GM21786 (cell line): Measurements from ENCODE around the gene TMED5.
"Not testable (repeated sequence)": the region's sequence is repeated elsewhere in the genome, so short reads cannot be mapped to it uniquely, and the experiment has no call there.

Source experiments
- ATAC-seq: cut with Tn5 transposase; IDR thresholded peaks from one replicate; pipeline ENCODE4 v1.9.1; 2021; ENCODE audit not compliant: unreplicated experiment

The TMED5 gene

GRCh38 chr1:93179886-93180722, at the start of gene TMED5:
TMED5 (minus strand) TSS chr1:93180413; CDS start chr1:93180242, 171 bp downstream.
- peak; percentile 81 for ATAC-seq

GRCh38 chr1:93223023-93223675, 42.9 kb upstream of the TMED5 start:
- no peak for ATAC-seq

GRCh38 chr1:93221913-93222312, 41.7 kb upstream of the TMED5 start:
- no peak for ATAC-seq

DNA sequence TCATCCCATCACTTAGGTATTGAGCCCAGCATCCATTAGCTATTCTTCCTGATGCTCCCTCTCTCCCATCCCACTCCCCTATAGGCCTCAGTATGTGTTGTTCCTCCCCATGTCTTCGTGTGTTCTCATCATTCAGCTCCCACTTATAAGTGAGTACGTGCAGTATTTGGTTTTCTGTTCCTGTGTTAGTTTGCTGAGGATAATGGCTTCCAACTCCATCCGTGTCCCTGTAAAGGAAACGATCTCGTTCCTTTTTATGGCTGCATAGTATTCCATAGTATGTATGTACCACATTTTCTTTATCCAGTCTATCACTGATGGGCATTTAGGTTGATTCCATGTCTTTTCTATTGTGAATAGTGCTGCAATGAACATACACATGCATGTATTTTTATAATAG, 40.5 kb upstream of the TMED5 start:
- not testable (repeated sequence) for ATAC-seq

DNA sequence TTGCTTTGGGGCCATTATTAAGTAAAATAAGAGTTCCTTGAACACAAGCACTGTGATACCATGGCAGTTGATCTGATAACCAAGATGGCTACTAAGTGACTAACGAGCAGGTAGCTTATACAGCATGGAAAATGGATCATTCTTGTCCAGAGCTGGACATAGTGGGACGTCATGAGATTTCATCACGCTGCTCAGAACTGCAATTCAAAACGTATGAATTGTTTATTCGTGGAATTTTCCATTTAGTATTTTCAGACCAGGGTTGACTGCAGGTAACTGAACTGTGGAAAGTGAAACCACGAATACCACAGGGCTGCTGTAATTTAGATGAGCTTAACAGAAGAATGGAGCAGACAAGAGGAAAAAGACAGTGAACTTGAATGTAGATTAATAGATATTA, 39.2 kb upstream of the TMED5 start:
- no peak for ATAC-seq

DNA sequence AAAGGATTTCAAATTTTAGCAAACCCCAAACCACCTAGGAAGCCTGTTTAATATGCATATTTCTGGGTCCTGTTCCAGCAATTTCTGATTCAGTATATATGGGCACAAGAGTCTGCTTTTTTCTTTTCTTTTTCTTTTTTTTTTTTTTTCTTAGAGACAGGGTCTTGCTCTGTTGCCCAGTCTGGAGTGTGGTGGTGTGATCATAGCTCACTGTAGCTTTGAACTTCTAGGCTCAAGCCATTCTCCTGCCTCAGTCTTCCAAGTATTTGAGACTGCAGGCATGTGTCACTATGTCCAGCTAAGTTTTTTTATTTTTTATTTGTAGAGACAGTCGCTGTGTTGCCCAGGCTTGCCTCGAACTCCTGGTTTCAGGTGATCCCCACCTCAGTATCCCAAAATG, 35.1 kb upstream of the TMED5 start:
- ATAC-seq, result no peak

GRCh38 chr1:93207211-93207610, 27.0 kb upstream of the TMED5 start:
- no peak for ATAC-seq

DNA sequence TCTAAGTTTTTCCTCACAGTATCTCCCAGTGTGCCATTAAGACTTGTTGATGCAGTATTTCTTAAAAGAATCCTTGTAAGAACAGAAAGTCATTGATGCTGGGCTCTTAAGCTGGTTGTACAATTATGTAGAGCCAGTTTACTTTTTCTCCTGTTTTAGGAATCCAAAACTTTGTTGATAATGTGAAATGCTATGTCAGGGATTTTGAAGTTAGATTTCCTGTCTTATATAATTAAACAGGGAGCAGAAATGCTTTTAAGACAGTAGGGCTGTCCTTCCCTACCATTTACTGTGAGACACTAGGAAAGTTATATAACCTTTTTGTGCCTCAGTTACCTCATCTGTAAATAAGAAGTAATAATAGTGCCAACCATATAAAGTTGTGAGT, 26.3 kb upstream of the TMED5 start:
- ATAC-seq, result no peak

- ATAC-seq, result no peak
Observed at GRCh38 chr1:93205892-93206566, 25.8 kb upstream of the TMED5 start.

DNA sequence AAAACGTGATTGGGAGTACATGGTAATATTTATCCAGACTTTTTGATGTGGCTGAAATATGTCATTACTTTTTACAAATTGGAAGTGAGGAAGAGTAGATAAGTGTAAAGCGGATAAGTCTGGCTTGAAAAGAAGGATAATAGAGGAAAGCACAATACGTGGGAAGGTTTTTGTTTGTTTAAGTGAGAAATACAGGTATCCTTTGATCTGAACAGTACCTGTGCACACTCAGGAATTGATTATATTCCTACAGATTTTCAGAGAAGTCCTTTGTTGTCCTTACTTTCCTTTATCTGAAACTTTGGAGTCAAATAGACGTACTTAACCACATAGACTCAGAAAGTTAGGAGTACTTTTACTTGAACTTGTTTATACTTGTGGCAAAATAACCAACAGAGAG, 20.5 kb upstream of the TMED5 start:
- no peak for ATAC-seq

GRCh38 chr1:93200086-93200620, 19.9 kb upstream of the TMED5 start:
- no peak for ATAC-seq

GRCh38 chr1:93199150-93199549, 18.9 kb upstream of the TMED5 start:
- no peak for ATAC-seq

GRCh38 chr1:93196591-93196990, 16.4 kb upstream of the TMED5 start:
- ATAC-seq, result no peak

DNA sequence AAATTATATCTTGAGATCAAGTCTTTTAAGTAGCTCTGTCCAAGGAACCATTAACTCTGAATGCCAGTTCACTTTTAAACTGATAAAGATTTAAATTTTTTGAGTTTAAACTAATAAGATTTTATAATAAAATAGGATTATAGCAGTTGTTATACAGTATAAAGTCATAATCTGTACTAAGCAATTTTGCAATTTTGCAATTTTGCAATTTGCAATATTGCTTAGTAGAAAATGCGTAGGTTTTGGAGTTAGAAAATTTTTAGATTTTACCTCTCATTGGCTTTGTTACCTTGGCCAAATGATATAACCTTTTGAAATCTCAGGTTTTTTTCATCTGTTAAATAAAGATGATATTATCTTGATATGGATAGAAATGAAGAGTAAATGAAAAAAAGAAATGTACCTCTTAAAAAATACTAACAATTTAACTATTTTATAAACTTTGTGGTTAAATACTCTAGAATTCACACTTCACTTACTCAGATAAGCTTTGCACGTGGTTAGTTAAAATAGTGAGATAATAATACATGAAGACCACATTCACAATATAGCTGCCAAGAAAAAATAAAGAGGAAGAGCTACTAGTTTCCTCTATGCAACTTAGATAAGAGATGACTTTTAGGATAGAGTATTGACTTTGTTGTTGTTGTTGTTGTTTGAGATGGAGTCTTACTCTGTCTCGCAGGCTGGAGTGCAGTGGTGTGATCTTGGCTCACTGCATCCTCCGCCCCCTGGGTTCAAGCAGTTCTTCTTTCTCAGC, 14.2 kb upstream of the TMED5 start:
- ATAC-seq, result no peak

GRCh38 chr1:93190432-93190831, 10.2 kb upstream of the TMED5 start:
- no peak for ATAC-seq

GRCh38 chr1:93186667-93187066, 6.5 kb upstream of the TMED5 start:
- ATAC-seq, result no peak

- peak; percentile 6 for ATAC-seq
Observed at GRCh38 chr1:93180723-93181613, 755 bp upstream of the TMED5 start, which contains the start of gene CCDC18. CCDC18 (plus strand) TSS chr1:93180724; CDS start chr1:93183362, 2,638 bp downstream.

- ATAC-seq, result no peak
Observed at GRCh38 chr1:93178418-93178817, 1.8 kb downstream of the TMED5 start.

DNA sequence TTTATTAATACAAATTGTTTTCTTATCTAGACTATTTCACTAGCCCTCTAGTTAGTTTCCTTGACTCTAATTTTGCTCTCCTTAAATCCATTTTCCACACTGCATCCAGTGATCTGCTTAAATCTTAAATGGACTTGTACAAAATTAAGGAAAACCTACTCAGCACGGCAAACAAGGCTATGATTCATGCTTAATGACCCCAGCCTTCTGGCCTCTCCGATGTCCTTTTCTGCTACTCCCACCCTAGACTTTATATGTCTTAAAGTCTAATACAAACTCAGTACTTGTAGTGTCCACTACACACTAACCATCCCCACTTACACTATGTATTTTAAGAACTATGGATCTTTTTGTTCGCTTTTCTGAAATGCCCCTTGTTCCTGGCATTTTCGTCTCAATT, 2.2 kb downstream of the TMED5 start:
- ATAC-seq, result no peak

DNA sequence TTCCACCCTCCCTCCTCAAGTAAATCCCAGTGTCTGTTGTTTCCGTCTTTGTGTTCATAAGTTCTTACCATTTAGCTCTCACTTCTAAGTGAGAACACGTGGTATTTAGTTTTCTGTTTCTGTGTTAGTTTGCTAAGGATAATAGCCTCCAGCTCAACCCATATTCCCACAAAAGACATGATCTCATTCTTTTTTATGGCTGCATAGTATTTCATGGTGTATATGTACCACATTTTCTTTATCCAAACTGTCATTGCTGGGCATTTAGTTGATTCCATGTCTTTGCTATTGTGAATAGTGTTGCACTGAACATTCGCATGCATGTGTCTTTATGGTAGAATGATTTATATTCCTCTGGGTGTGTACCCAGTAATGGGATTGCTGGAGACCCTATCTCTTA, 5.6 kb downstream of the TMED5 start:
- not testable (repeated sequence) for ATAC-seq
